GM12864 (cell line): ENCODE data around the gene FADS6.

ENCODE experiments used
- DNase-seq: peaks from one replicate; pipeline ENCODE4 v3.0.0-alpha.2; 2011; ENCODE audit warnings: low read depth
- H3K4me3 ChIP-seq: 2 replicates; pipeline ENCODE4 v1.5.1; 2011; ENCODE audit warnings: mild to moderate bottlenecking, low read depth, low read length, control low read depth
- CTCF ChIP-seq: IDR thresholded peaks from 2 replicates; pipeline ENCODE4 v1.5.1; 2011; ENCODE audit warnings: low read depth, mild to moderate bottlenecking, moderate library complexity, low read length, control low read depth, inconsistent platforms; ENCODE audit errors: missing control alignments

The FADS6 gene

GRCh38 chr17:74855323-74855722, 38.1 kb downstream of the FADS6 start:
- no peak for TF ChIP-seq CTCF
- no peak for DNase-seq
- no peak overlapping the region for H3K4me3 ChIP-seq

- no peak overlapping the region for H3K4me3 ChIP-seq
- no peak for TF ChIP-seq CTCF
- DNase-seq: no peak
These were observed 38.6 kb downstream of the FADS6 start for GRCh38 chr17:74854792-74855191.

GRCh38 chr17:74853669-74854068, 39.8 kb downstream of the FADS6 start:
- TF ChIP-seq CTCF: no peak
- no peak for DNase-seq
- H3K4me3 ChIP-seq: no peak overlapping the region

GRCh38 chr17:74853048-74853397, 40.4 kb downstream of the FADS6 start:
- TF ChIP-seq CTCF: no peak
- DNase-seq: no peak
- no peak overlapping the region for H3K4me3 ChIP-seq

- H3K4me3 ChIP-seq: no peak overlapping the region; the same call in 1 of the 2 replicates
- TF ChIP-seq CTCF: no peak
- no peak for DNase-seq
These were observed 41.0 kb downstream of the FADS6 start for GRCh38 chr17:74852237-74853047.

GRCh38 chr17:74851612-74852236, 41.7 kb downstream of the FADS6 start:
- no peak for TF ChIP-seq CTCF
- no peak overlapping the region for H3K4me3 ChIP-seq
- DNase-seq: no peak

GRCh38 chr17:74850914-74851313, 42.5 kb downstream of the FADS6 start:
- no peak overlapping the region for H3K4me3 ChIP-seq
- DNase-seq: no peak
- no peak for TF ChIP-seq CTCF
